ENCODE results near the gene MTMR2. TPM values are rescaled to one million over a fixed set of nuclear protein-coding genes. Genes with fewer than 3 reads are reported as not detected.

MTMR2 gene
- total RNA-seq, 1 donor from 2014 or later, result 27.0 TPM

DNA sequence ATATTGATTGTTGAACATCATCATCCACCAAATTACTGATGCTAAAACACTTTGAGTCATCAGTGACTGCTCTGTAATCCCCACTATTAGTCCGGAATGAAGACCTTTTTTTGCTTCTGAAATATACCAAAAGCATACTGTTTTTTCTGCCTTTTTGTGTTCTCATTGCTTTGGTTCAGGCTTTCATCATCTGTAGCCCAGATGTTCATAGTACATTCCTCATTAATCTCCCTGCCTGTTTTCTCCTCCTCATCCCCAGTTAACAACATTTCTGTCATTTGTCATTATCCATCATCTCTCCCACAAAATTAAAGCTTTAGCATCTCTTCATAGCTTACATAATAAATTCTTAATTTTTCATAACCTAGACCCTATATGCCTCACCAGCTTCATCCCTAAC, 124.4 kb downstream of the MTMR2 start:
- ATAC-seq, result no peak
- Histone ChIP-seq H3K4me3 (no peak overlapping the region), H3K27ac (no peak overlapping the region), H3K9me3 (no peaks in the 10 kb centered on the region), H3K4me1 (no peaks in the 10 kb centered on the region), H3K36me3 (peaks cover 24% of the 10 kb centered on the region), H3K27me3 (no peaks in the 10 kb centered on the region)
- intact Hi-C loops (cut with DNase I), result no loop called here
- no peak for DNase-seq
- no peak for TF ChIP-seq CTCF (IDR thresholded peaks at IDR 0.05)

- H3K27me3 ChIP-seq, result no peaks in the 10 kb centered on the region
- H3K4me3 ChIP-seq, result no peak overlapping the region
- peaks cover 19% of the 10 kb centered on the region for H3K36me3 ChIP-seq
- no peaks in the 10 kb centered on the region for H3K9me3 ChIP-seq
- no peak for TF ChIP-seq CTCF (IDR thresholded peaks at IDR 0.05)
- no peak for ATAC-seq
- intact Hi-C loops (cut with DNase I), result no loop called here
- no peak for DNase-seq
- H3K4me1 ChIP-seq, result peaks cover 9% of the 10 kb centered on the region
- H3K27ac ChIP-seq, result no peak overlapping the region
Measured at GRCh38 chr11:95796501-95796900, 127.4 kb downstream of the MTMR2 start.

DNA sequence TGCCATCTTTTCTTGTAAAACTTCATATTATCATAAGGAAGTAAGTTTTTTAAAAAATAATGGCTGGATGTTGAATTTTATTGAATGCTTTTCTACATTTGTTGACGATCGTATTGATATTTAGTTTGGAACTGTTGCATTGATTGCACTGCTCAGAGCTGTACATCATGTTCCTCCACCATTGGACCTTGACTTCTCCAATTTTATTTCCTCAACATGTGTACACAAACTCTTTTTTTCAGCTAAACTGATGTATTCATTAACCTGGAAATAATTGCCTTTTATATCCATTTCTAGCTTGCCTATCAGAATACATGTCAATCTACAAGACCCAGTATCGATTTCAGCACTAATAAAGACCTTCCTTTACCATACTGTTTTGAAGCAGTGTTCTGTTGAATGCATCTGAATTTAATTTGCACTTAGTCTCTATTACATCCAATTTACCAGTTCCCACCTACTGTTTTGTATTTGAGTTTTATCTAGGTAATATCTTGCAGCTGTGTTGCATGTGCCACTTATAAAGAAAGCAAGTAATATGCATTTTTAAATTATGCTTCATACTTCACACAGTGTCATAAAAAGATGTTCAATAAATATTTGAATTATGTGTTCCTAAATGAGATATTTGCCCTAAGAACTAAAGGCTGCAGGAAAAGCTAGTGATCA, 128.1 kb downstream of the MTMR2 start:
- Histone ChIP-seq H3K36me3 (peaks cover 17% of the 10 kb centered on the region), H3K27ac (no peak overlapping the region), H3K4me3 (no peak overlapping the region), H3K9me3 (no peaks in the 10 kb centered on the region), H3K4me1 (peaks cover 11% of the 10 kb centered on the region), H3K27me3 (no peaks in the 10 kb centered on the region)
- DNase-seq (no peak), ATAC-seq (no peak)
- intact Hi-C loops (cut with DNase I), result no loop called here
- no peak for TF ChIP-seq CTCF (IDR thresholded peaks at IDR 0.05)

DNA sequence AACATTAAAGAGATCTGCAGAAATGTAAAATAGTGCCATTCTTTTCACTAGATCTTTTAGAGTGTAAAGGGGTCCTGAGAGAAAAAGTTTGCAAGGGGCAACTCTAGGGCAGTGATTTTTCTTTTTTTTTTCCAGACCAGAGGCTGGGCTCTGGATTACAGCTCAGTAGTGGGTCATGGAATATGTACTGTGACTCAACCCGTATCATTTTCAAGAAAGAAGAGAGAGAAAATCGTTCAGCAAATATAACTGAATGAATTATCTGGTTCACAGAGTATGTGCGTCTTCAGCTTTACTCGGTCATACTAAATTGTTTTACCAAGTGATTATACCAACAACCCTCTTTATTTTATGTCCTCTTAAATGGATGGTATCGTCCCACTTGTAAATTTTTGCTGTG, 129.8 kb downstream of the MTMR2 start:
- Histone ChIP-seq H3K9me3 (no peaks in the 10 kb centered on the region), H3K4me3 (no peak overlapping the region), H3K27me3 (no peaks in the 10 kb centered on the region), H3K27ac (no peak overlapping the region), H3K4me1 (peaks cover 11% of the 10 kb centered on the region), H3K36me3 (no peaks in the 10 kb centered on the region)
- TF ChIP-seq CTCF (IDR thresholded peaks at IDR 0.05), result no peak
- ATAC-seq, result no peak
- intact Hi-C loops (cut with DNase I), result no loop called here
- no peak for DNase-seq

GRCh38 chr11:95793116-95793515, 130.8 kb downstream of the MTMR2 start:
- TF ChIP-seq CTCF (IDR thresholded peaks at IDR 0.05), result no peak
- H3K27me3 ChIP-seq, result no peaks in the 10 kb centered on the region
- H3K9me3 ChIP-seq, result no peaks in the 10 kb centered on the region
- no peaks in the 10 kb centered on the region for H3K36me3 ChIP-seq
- H3K27ac ChIP-seq, result no peak overlapping the region
- DNase-seq (no peak), ATAC-seq (no peak)
- intact Hi-C loops (cut with DNase I), result no loop called here
- peaks cover 16% of the 10 kb centered on the region for H3K4me1 ChIP-seq
- H3K4me3 ChIP-seq, result no peak overlapping the region

DNA sequence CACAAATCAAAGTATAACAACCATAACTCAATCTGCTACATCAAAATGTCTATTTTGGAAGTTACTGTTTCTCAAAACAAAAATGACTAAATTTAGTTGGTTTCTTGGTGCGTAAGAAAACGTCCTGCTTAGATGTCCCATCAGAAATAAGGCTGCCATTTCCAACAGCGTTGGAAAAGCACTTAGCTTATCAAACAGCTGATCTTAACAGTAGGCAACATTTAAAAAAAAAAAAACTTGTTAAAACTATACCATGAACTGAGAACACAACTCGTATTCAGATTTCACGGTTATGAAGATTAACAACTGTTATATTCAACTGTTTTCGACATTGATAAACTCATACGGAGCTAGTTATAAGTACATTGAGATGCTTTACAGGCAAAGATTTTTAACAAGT, 131.2 kb downstream of the MTMR2 start:
- Histone ChIP-seq H3K4me1 (peaks cover 20% of the 10 kb centered on the region), H3K27ac (no peak overlapping the region), H3K4me3 (no peak overlapping the region), H3K27me3 (no peaks in the 10 kb centered on the region), H3K9me3 (no peaks in the 10 kb centered on the region), H3K36me3 (peaks cover 2% of the 10 kb centered on the region)
- DNase-seq (no peak), ATAC-seq (no peak)
- no peak for TF ChIP-seq CTCF (IDR thresholded peaks at IDR 0.05)
- intact Hi-C loops (cut with DNase I), result no loop called here

Measured in upper lobe of right lung (tissue), 1 donor.